HEK293 (cell line): Measurements from ENCODE around the gene NSUN6.

Experiments used
- ZNF274 ChIP-seq, 2 experiments: fragments of 200-500 bp in 1 of 2; fragments of 450-650 bp in 1 of 2; sonication (Bioruptor generic) in 1 of 2; formaldehyde crosslinking in 1 of 2; IDR thresholded peaks; 2 replicates each; pipeline versions ENCODE4 v1.5.1 to v1.6.1; 2014 to 2016; ENCODE audit warnings: borderline replicate concordance in 1 of 2, inconsistent platforms in 1 of 2, low read length in 1 of 2, missing biosample characterization in 1 of 2, missing genetic modification characterization in 1 of 2
- ZNF391 ChIP-seq: fragments of 450-650 bp; formaldehyde crosslinking; IDR thresholded peaks from 2 replicates; pipeline ENCODE4 v1.5.1; 2016; ENCODE audit warnings: low read depth, missing biosample characterization, missing genetic modification characterization, borderline replicate concordance
- ZNF654 ChIP-seq: fragments of 450-650 bp; formaldehyde crosslinking; IDR thresholded peaks from 2 replicates; pipeline ENCODE4 v1.5.1; 2016; ENCODE audit warnings: low read depth, missing biosample characterization, missing genetic modification characterization
- TF ChIP-seq, protein P1 (sequence below): sonication (generic); formaldehyde crosslinking; IDR thresholded peaks from 2 replicates; pipeline ENCODE4 v1.8.1; 2022; ENCODE audit warnings: mild to moderate bottlenecking, moderate library complexity, missing genetic modification reagents
- TF ChIP-seq, protein P2 (sequence below): fragments of 450-650 bp; formaldehyde crosslinking; IDR thresholded peaks from 2 replicates; pipeline ENCODE4 v1.5.1; 2016; ENCODE audit warnings: missing biosample characterization, missing genetic modification characterization

DNA sequence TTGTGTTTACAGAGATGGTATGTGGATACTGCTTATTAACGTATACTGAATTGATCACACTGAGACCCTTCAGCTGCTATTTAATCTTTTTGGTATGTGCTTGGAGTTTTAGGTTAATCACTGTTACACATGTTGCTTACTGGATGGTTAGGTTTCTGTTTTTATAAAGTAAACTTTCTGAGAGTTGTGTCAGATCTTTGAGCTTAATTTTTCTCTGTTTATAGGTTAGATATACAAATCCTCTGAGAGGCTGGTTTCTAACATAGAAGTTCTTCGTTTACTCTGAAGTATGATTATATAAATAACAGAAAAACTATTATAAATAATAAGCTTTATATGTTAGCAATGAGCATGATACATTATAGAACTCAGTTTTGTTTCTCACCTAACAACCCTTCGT is 123.1 kb downstream of the NSUN6 start:
- TF ChIP-seq ZNF391 (tag by site-specific recombination): no peak
- TF ChIP-seq, protein P1, sequence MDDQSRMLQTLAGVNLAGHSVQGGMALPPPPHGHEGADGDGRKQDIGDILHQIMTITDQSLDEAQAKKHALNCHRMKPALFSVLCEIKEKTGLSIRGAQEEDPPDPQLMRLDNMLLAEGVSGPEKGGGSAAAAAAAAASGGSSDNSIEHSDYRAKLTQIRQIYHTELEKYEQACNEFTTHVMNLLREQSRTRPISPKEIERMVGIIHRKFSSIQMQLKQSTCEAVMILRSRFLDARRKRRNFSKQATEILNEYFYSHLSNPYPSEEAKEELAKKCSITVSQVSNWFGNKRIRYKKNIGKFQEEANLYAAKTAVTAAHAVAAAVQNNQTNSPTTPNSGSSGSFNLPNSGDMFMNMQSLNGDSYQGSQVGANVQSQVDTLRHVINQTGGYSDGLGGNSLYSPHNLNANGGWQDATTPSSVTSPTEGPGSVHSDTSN (CRISPR knock-in tag): no peak
- no peak for TF ChIP-seq ZNF654 (tag by site-specific recombination)
- TF ChIP-seq ZNF274 (IDR thresholded peaks at IDR 0.05; ENCODE audit: low read length): no peak
- TF ChIP-seq ZNF274 (tag by site-specific recombination; IDR thresholded peaks at IDR 0.05; ENCODE audit: borderline replicate concordance): no peak
- TF ChIP-seq, protein P2, sequence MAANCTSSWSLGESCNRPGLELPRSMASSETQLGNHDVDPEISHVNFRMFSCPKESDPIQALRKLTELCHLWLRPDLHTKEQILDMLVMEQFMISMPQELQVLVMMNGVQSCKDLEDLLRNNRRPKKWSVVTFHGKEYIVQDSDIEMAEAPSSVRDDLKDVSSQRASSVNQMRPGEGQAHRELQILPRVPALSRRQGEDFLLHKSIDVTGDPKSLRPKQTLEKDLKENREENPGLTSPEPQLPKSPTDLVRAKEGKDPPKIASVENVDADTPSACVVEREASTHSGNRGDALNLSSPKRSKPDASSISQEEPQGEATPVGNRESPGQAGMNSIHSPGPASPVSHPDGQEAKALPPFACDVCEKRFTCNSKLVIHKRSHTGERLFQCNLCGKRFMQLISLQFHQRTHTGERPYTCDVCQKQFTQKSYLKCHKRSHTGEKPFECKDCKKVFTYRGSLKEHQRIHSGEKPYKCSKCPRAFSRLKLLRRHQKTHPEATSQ: no peak
